ENCODE results near the gene OR10D3.
"Not testable (repeated sequence)": the region's sequence is repeated elsewhere in the genome, so short reads cannot be mapped to it uniquely, and the experiment has no call there.

The OR10D3 gene

DNA sequence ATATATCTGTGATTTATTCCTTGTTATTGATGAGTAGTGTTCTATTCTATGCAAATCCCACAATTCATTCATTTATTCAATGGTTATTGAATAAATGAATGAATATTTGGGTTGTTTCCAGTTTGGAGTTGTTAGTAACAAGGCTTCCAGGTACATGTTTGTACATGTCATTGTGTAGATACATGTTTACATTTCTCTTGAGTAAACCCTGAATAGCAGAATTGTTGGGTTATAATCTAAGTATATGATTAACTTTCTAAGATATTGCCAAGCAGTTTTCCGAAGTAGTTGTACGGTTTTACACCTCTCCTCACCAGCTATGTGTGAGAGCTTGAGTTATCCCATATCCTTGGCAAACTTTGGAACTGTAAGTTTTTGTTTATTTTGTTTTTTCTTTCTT lies 39.3 kb downstream of the OR10D3 start:
- Histone ChIP-seq H3K4me3 (ENCODE audit: low read depth in 1 of 2, low read length in 2 of 2) (no peak overlapping the region), H3K9ac (ENCODE audit: low read length) (no peak overlapping the region), H3K9me3 (ENCODE audit: low read length) (no peaks in the 10 kb centered on the region), H3K36me3 (ENCODE audit: insufficient read depth, low read length) (no peaks in the 10 kb centered on the region), H3K27me3 (ENCODE audit: control insufficient read depth in 1 of 2, insufficient read depth in 2 of 2, low read length in 2 of 2) (no peaks in the 10 kb centered on the region), H3K4me1 (ENCODE audit: insufficient read depth, low read length) (no peaks in the 10 kb centered on the region), H3K27ac (ENCODE audit: low read depth, low read length) (no peak overlapping the region)

DNA sequence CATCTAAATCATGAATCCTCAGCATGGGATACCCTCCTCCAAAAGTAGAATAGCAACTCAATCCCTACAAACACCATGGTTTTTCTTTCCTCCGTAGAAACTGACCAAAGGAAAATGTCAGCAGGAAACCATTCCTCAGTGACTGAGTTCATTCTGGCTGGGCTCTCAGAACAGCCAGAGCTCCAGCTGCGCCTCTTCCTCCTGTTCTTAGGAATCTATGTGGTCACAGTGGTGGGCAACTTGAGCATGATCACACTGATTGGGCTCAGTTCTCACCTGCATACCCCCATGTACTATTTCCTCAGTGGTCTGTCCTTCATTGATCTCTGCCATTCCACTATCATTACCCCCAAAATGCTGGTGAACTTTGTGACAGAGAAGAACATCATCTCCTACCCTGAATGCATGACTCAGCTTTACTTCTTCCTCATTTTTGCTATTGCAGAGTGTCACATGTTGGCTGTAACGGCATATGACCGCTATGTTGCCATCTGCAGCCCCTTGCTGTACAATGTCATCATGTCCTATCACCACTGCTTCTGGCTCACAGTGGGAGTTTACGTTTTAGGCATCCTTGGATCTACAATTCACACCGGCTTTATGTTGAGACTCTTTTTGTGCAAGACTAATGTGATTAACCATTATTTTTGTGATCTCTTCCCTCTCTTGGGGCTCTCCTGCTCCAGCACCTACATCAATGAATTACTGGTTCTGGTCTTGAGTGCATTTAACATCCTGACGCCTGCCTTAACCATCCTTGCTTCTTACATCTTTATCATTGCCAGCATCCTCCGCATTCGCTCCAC lies 41.7 kb downstream of the OR10D3 start:
- H3K4me1 ChIP-seq (ENCODE audit: insufficient read depth, low read length); H3K36me3 ChIP-seq (ENCODE audit: insufficient read depth, low read length); H3K27ac ChIP-seq (ENCODE audit: low read depth, low read length); H3K9me3 ChIP-seq (ENCODE audit: low read length); H3K4me3 ChIP-seq (ENCODE audit: low read depth in 1 of 2, low read length in 2 of 2); H3K27me3 ChIP-seq (ENCODE audit: control insufficient read depth in 1 of 2, insufficient read depth in 2 of 2, low read length in 2 of 2); H3K9ac ChIP-seq (ENCODE audit: low read length): not testable (repeated sequence)

DNA sequence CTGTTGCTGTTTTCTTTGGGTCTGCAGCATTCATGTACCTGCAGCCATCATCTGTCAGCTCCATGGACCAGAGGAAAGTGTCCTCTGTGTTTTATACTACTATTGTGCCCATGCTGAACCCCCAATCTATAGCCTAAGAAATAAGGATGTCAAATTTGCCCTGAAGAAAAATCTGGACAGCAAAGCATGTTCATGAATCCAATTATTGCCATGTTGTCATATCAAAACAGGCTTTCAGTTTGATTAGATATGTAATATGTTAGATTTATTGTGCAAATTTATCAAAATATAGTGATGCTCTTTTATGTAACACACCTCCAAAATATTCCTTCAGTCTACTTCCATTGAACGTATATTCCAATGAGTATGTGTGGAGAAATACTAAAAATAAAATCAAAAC lies 42.3 kb downstream of the OR10D3 start:
- Histone ChIP-seq H3K4me1 (ENCODE audit: insufficient read depth, low read length) (no peaks in the 10 kb centered on the region), H3K9me3 (ENCODE audit: low read length) (no peaks in the 10 kb centered on the region), H3K27me3 (ENCODE audit: control insufficient read depth in 1 of 2, insufficient read depth in 2 of 2, low read length in 2 of 2) (no peaks in the 10 kb centered on the region), H3K27ac (ENCODE audit: low read depth, low read length) (no peak overlapping the region), H3K9ac (ENCODE audit: low read length) (no peak overlapping the region), H3K4me3 (ENCODE audit: low read depth in 1 of 2, low read length in 2 of 2) (no peak overlapping the region), H3K36me3 (ENCODE audit: insufficient read depth, low read length) (no peaks in the 10 kb centered on the region)

DNA sequence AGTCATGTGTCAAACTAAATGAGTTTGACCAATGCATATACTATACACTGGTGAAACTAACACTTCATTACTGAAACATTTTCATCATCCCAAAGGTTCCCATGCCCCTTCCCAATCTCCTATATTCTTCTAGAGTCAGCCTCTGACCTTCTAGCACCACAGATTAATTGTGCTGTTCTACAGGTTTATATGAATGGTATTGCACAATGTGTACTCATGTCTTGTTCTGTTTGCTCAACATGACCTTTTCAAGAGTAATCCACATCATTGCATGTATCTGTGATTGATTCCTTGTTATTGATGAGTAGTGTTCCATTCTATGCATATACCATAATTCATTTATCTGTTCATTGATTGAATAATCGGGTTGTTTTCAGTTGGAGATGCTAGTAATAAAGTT lies 50.2 kb downstream of the OR10D3 start:
- Histone ChIP-seq H3K27me3 (ENCODE audit: control insufficient read depth in 1 of 2, insufficient read depth in 2 of 2, low read length in 2 of 2) (no peaks in the 10 kb centered on the region), H3K9ac (ENCODE audit: low read length) (no peak overlapping the region), H3K4me3 (ENCODE audit: low read depth in 1 of 2, low read length in 2 of 2) (no peak overlapping the region)

More for the DNA sequence above, 50.2 kb downstream of the OR10D3 start:
- no peaks in the 10 kb centered on the region for H3K36me3 ChIP-seq (ENCODE audit: insufficient read depth, low read length)
- no peaks in the 10 kb centered on the region for H3K4me1 ChIP-seq (ENCODE audit: insufficient read depth, low read length)
- no peak overlapping the region for H3K27ac ChIP-seq (ENCODE audit: low read depth, low read length)
- no peaks in the 10 kb centered on the region for H3K9me3 ChIP-seq (ENCODE audit: low read length)
